PC-9 (cell line): ENCODE data around the gene MAP1S.

Experiments used
- CTCF ChIP-seq: fragments of 200-600 bp; sonication (generic); conservative IDR thresholded peaks from 2 replicates; pipeline ENCODE4 v1.6.1; 2017; ENCODE audit warnings: mixed run types, antibody characterized with exemption, mild to moderate bottlenecking, moderate library complexity
- EZH2 ChIP-seq: fragments of 200-600 bp; sonication (generic); IDR thresholded peaks from 2 replicates; pipeline ENCODE4 v1.8.0; 2017; ENCODE audit warnings: antibody characterized with exemption, low read depth

GRCh38 chr19:17767559-17767958 lies 48.3 kb downstream of the MAP1S start:
- TF ChIP-seq CTCF (no peak), EZH2 (no peak)
